SK-N-MC (cell line): ENCODE measurements around the gene JKAMP.

ENCODE experiments used
- DNase-seq: peaks from one replicate; pipeline ENCODE4 v3.0.0-alpha.2; 2011; ENCODE audit warnings: low read depth, low spot score
- H3K27ac ChIP-seq: fragments of 200-600 bp; sonication (generic); 2 replicates; pipeline ENCODE4 v1.5.1; 2016; ENCODE audit warnings: mixed run types
- H3K36me3 ChIP-seq: fragments of 200-600 bp; sonication (generic); 2 replicates; pipeline ENCODE4 v1.6.1; 2017; ENCODE audit warnings: antibody characterized with exemption, low read length, mixed read lengths; ENCODE audit not compliant: insufficient read depth
- H3K4me3 ChIP-seq: fragments of 200-600 bp; sonication (generic); 2 replicates; pipeline ENCODE4 v1.5.1; 2016
- H3K9ac ChIP-seq: fragments of 200-600 bp; sonication (generic); 2 replicates; pipeline ENCODE4 v1.8.0; 2017; ENCODE audit warnings: mixed run types, mixed read lengths; ENCODE audit not compliant: insufficient read length
- H3K9me3 ChIP-seq: fragments of 200-600 bp; sonication (generic); 2 replicates; pipeline ENCODE4 v1.6.1; 2017; ENCODE audit warnings: low read depth, mild to moderate bottlenecking, antibody characterized with exemption, low read length, moderate library complexity, mixed read lengths
- EZH2 ChIP-seq: fragments of 200-600 bp; sonication (generic); IDR thresholded peaks from one replicate; pipeline ENCODE4 v1.6.1; 2017; ENCODE audit warnings: antibody characterized with exemption
- FOXP2 ChIP-seq: optimal IDR thresholded peaks from 2 replicates; pipeline ENCODE3; 2011; ENCODE audit warnings: mild to moderate bottlenecking, moderate library complexity; ENCODE audit not compliant: insufficient read depth; ENCODE audit errors: extremely low read length, control extremely low read depth
- POLR2AphosphoS5 ChIP-seq: IDR thresholded peaks from 2 replicates; pipeline ENCODE4 v1.6.1; 2012; ENCODE audit warnings: mild to moderate bottlenecking, low read depth, low read length, borderline replicate concordance

The JKAMP gene

DNA sequence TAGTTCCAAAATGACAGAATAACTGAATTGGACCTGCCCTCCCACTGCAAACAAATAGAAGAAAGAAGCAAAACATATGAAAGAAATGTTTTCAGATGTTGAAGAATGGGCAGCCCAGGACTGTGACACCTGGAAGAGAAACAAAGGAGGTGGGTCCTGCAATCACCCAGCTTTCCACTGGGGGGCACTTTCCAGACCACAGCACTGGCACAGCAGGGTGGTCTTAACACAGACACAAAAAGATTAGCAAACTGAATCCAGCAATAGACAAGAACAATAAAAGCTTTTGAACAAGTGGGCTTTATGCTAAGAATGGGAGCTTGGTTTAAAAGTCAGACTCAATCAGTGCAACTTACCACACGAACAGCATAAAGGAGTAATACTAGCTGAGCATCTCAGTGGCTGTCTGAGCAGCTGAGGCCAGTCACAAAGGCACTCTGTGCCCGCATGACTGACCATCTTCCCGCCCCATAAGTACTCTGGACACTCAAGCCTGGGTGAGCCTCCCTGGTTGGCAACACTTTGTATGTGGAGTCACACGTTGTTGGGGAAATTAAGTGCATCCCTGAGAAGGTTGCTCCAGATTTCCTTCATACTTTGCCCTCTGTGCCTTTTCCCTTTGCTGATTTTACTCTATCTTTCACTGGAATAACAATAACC, 27.7 kb downstream of the JKAMP start:
- Histone ChIP-seq H3K9me3 (no peaks in the 10 kb centered on the region), H3K4me3 (no peak overlapping the region), H3K27ac (no peak overlapping the region), H3K36me3 (no peaks in the 10 kb centered on the region), H3K9ac (no peak overlapping the region)
- no peak for DNase-seq
- no peak for TF ChIP-seq POLR2AphosphoS5
- TF ChIP-seq EZH2 = no peak
- TF ChIP-seq FOXP2 = no peak

DNA sequence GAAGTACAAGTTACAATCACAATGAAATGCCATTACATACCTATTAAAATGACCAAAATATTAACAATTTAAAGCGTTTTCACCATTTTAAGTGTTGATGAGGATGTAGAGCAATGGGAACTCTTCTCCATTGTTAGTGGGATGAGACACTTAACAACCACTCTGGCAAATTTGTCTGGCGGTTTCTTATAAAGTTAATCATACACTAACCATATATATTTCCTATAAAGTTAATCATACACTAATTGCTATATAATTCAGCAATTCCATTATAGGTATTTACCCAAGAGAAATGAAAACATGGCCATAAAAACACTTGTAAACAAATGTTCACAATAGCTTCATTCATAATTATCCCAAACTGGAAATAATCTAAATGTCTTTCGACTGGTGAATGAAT, 35.9 kb downstream of the JKAMP start:
- no peak for TF ChIP-seq POLR2AphosphoS5
- no peak for TF ChIP-seq EZH2
- no peak for TF ChIP-seq FOXP2
- no peaks in the 10 kb centered on the region for H3K9me3 ChIP-seq
- H3K4me3 ChIP-seq = no peak overlapping the region
- DNase-seq = no peak
- no peaks in the 10 kb centered on the region for H3K36me3 ChIP-seq
- H3K9ac ChIP-seq = no peak overlapping the region
- H3K27ac ChIP-seq = no peak overlapping the region

DNA sequence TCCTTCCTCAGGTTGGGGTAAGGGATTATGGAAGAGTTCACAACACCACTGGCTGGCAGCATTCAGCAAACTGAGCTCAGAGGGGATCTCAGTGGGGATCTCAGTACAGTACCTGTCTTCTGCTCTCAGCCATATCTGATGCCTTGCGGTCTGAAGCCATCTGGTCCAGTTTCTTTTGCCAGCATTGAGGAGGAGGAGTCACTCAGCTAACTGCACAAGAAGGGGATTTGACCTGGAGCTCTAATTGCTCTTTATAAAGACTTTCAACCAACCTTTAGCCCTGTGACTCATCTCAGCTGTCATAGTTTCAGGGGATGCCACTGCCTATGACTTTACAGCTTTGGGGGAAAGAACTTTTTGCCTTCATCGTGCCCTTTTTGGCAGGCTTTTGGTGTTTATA, 44.9 kb downstream of the JKAMP start:
- Histone ChIP-seq H3K36me3 (no peaks in the 10 kb centered on the region), H3K4me3 (no peak overlapping the region), H3K9me3 (no peaks in the 10 kb centered on the region), H3K9ac (no peak overlapping the region), H3K27ac (no peak overlapping the region)
- no peak for DNase-seq
- no peak for TF ChIP-seq EZH2
- no peak for TF ChIP-seq POLR2AphosphoS5
- no peak for TF ChIP-seq FOXP2

DNA sequence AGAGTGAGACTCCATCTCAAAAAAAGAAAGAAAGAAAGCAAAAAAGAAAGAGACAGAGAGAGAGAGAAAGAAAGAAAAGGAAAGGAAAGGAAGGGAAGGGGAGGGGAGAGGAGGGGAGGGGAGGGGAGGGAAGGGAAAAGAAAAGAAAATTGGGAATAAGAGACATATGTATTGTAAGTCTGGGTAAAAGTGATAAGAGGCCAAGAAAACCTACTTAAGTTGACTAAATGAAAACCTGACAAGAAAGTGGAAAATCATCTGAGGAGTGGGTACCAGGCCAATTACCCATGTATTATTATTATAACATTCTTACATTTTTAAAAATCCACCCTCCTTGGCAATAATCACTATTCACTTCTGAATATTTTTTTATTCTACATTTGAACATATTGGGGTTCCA, 46.0 kb downstream of the JKAMP start:
- H3K4me3 ChIP-seq = no peak overlapping the region
- DNase-seq = no peak
- no peaks in the 10 kb centered on the region for H3K36me3 ChIP-seq
- no peak for TF ChIP-seq FOXP2
- TF ChIP-seq EZH2 = no peak
- no peak for TF ChIP-seq POLR2AphosphoS5
- no peaks in the 10 kb centered on the region for H3K9me3 ChIP-seq
- no peak overlapping the region for H3K27ac ChIP-seq
- no peak overlapping the region for H3K9ac ChIP-seq

DNA sequence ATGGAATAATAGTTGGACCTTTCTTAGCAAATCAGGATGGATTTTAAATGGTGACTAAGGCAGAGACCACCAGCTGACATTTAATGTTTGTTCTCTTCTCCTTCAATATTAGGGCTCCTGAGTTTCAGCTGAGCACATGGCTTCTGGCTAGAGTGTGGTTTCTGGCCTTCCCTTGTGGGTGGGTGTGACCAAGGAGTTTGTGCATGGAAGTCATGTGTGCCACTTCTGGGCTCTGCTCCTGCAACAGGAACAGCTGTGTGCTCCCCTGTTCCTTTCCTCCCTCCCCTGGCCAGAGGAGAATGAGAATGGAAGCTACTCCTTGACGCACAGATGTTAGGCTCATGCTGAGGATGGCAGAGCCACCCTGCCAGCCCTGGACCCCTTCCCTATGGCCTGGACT, 48.1 kb downstream of the JKAMP start:
- no peak for DNase-seq
- no peak for TF ChIP-seq FOXP2
- no peak for TF ChIP-seq EZH2
- TF ChIP-seq POLR2AphosphoS5 = no peak
- H3K9me3 ChIP-seq = no peaks in the 10 kb centered on the region

DNA sequence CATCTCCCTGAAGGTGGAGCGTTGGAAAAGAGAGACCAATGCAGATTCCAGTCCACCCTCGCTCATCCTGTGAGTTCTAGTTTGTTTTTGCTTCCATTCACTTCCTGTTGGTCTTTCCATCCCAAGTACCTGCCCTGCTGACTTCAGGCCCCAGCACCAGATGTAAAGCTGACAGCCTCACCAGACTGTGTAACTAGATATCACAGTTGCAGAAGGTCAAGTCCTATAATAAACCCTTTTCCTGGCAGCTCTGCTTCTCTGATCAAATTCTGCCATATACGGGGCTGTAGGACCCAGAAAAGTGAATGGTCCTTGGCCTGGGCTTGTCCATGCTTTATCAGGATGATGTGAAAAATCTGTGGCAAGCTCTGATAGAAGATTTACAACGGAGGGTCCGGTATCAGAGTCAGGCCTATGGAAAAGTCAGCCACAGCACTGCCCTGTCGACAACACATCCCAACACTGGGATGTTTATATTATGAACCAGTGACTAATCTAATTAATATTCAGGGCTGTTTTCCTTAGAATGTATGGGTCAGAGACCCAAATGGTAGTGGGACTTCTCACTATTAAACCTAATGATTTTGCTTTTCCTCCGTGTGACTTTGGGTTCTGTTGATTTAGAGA, 50.2 kb downstream of the JKAMP start:
- no peak for TF ChIP-seq FOXP2
- no peak for TF ChIP-seq POLR2AphosphoS5
- TF ChIP-seq EZH2 = no peak
- no peak for DNase-seq
- no peaks in the 10 kb centered on the region for H3K9me3 ChIP-seq
- H3K9ac ChIP-seq = no peak overlapping the region
- no peak overlapping the region for H3K27ac ChIP-seq
- no peaks in the 10 kb centered on the region for H3K36me3 ChIP-seq
- no peak overlapping the region for H3K4me3 ChIP-seq

More for the DNA sequence above, 48.1 kb downstream of the JKAMP start:
- no peaks in the 10 kb centered on the region for H3K36me3 ChIP-seq
- H3K4me3 ChIP-seq = no peak overlapping the region
- H3K9ac ChIP-seq = no peak overlapping the region
- no peak overlapping the region for H3K27ac ChIP-seq

DNA sequence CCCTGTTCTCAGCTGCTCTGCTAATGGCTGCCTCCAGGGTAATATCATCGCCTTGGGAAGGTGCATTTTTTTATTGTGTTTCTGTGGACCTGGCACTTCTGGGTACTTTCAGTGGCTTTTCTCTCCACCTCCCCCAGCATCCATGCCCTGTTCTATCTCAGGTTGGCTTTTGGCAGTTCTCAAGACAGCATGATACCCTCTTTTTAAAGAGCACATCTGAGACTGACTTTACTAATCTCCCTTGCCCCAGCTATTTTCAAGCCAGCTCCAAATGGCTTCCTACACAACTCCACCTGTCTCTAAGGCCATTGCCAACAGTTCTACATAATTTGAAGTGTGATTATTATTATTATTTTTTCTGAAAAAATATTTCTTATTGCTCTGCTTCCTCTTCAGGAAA, 53.2 kb downstream of the JKAMP start:
- no peak for TF ChIP-seq POLR2AphosphoS5
- no peak for TF ChIP-seq FOXP2
- TF ChIP-seq EZH2 = no peak
- no peaks in the 10 kb centered on the region for H3K9me3 ChIP-seq

DNA sequence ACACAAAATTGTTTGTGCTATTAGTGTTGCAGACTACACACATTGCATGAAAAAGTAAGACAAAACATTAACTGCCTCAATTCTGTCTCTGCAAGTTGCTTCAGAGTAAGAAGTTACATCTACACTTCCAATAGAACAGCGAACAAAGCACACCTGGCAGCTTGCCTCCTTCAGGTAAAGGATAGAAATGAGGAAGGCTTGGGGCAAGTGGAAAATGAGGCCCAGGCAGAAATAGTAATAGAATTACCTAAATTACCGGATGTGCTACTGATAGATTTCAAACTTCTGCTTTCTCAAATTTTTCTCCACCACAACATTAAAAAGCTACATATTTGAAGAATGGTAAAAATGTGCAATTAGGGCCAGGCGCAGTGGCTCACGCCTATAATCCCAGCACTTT, 54.6 kb downstream of the JKAMP start:
- TF ChIP-seq EZH2 (no peak), FOXP2 (no peak), POLR2AphosphoS5 (no peak)
- Histone ChIP-seq H3K9me3 (no peaks in the 10 kb centered on the region), H3K9ac (no peak overlapping the region), H3K27ac (no peak overlapping the region), H3K4me3 (no peak overlapping the region), H3K36me3 (no peaks in the 10 kb centered on the region)
- no peak for DNase-seq

More for the DNA sequence above, 53.2 kb downstream of the JKAMP start:
- DNase-seq = no peak
- Histone ChIP-seq H3K4me3 (no peak overlapping the region), H3K9ac (no peak overlapping the region), H3K36me3 (no peaks in the 10 kb centered on the region), H3K27ac (no peak overlapping the region)

DNA sequence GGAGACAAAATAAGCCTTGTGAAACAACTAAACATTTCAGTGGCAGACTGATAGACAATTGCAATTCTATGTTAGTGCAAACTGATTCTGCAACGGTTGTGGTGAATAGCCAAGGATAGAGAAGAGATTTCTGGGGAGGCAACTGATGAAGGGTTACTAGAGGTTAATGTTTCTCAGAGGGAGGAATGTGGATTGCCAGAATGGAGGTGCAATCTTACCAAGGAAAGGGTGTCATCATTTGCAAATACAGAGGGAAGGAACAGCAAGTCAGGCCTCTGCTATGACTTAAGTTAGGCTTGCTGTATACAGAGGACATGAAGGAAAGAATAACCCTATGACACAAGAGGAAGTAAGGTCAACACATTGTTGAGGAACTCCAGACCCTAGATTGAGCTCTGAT, 56.5 kb downstream of the JKAMP start:
- Histone ChIP-seq H3K27ac (peak overlapping the region; percentile 87), H3K9ac (no peak overlapping the region), H3K4me3 (peak overlapping the region; percentile 23; the same call in 1 of the 2 replicates), H3K36me3 (no peaks in the 10 kb centered on the region), H3K9me3 (no peaks in the 10 kb centered on the region)
- no peak for DNase-seq
- no peak for TF ChIP-seq EZH2
- no peak for TF ChIP-seq POLR2AphosphoS5
- TF ChIP-seq FOXP2 = no peak
